Measurements from ENCODE around the gene SIPA1L2.

SIPA1L2 gene

DNA sequence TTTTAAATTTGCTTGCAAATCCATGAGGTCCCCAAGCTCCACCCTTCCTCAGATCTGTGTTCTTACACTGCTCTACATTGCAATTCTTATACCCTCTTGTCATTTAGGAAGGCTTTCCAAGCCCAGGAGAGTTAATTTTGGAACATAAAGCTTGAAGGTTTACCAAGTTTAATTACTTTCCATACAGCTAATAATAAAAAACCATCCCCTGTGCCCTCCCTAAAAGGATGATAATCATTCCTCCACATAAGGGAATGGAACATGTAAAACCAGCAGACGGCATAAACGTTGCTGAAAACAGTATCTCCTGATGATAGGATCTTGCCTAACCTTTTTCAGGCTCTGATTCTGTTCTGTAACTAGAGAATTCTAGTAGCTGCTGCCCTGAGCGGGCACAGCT is 23.9 kb upstream of the SIPA1L2 start:
- Histone ChIP-seq H2AFZ (ENCODE audit: low read depth, low read length, severe bottlenecking) (no peak overlapping the region), H3K9me2 (replicated peaks; ENCODE audit: insufficient read depth, low read length) (no peaks in the 10 kb centered on the region), H3K27me3 (ENCODE audit: low read length) (no peaks in the 10 kb centered on the region), H3K9ac (ENCODE audit: low read length) (no peak overlapping the region), H3K27ac (ENCODE audit: low read depth, low read length) (no peak overlapping the region), H3K4me3 (ENCODE audit: insufficient read depth, low read length, poor library complexity, severe bottlenecking) (no peak overlapping the region), H3K79me2 (ENCODE audit: insufficient read depth, low read length) (no peaks in the 10 kb centered on the region), H3K36me3 (ENCODE audit: low read length) (no peaks in the 10 kb centered on the region), H3F3A (ENCODE audit: insufficient read depth) (no peaks in the 10 kb centered on the region), H3K9me3 (ENCODE audit: insufficient read depth, low read length) (no peaks in the 10 kb centered on the region), H3K4me2 (ENCODE audit: low read depth, low read length, poor library complexity, severe bottlenecking) (no peak overlapping the region), H4K20me1 (ENCODE audit: low read depth, low read length) (no peaks in the 10 kb centered on the region)
- no peak for TF ChIP-seq CTCF (IDR thresholded peaks at IDR 0.05; ENCODE audit: insufficient read depth, low read length, poor library complexity, severe bottlenecking)
- no peak for TF ChIP-seq EZH2phosphoT487 (conservative IDR thresholded peaks at IDR 0.05; ENCODE audit: low read length)

DNA sequence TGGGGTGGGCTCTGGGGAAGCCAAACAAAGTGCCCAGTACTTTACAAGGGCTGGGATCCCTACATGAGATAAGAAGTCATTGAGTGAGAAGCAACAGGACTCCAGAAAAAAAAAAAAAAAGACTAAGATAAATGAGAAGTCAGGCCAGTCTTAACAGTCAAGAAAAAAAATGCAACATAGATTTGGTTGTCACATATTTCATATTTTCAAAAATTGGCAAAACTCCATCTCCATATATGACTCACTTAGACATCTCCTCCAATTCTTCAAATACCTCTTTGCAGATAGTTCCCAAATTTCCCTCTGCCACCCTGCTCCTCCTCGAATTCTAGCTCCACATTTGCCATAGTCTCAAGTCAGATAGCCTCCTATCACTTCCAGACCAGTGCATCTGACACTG is 20.9 kb upstream of the SIPA1L2 start:
- Histone ChIP-seq H4K20me1 (ENCODE audit: low read depth, low read length) (no peaks in the 10 kb centered on the region), H3K79me2 (ENCODE audit: insufficient read depth, low read length) (no peaks in the 10 kb centered on the region), H3K9ac (ENCODE audit: low read length) (no peak overlapping the region), H3F3A (ENCODE audit: insufficient read depth) (no peaks in the 10 kb centered on the region), H3K27ac (ENCODE audit: low read depth, low read length) (no peak overlapping the region), H3K9me3 (ENCODE audit: insufficient read depth, low read length) (no peaks in the 10 kb centered on the region), H3K4me2 (ENCODE audit: low read depth, low read length, poor library complexity, severe bottlenecking) (no peak overlapping the region), H3K9me2 (replicated peaks; ENCODE audit: insufficient read depth, low read length) (no peaks in the 10 kb centered on the region), H3K27me3 (ENCODE audit: low read length) (no peaks in the 10 kb centered on the region), H3K36me3 (ENCODE audit: low read length) (no peaks in the 10 kb centered on the region), H2AFZ (ENCODE audit: low read depth, low read length, severe bottlenecking) (no peak overlapping the region), H3K4me3 (ENCODE audit: insufficient read depth, low read length, poor library complexity, severe bottlenecking) (no peak overlapping the region)
- no peak for TF ChIP-seq EZH2phosphoT487 (conservative IDR thresholded peaks at IDR 0.05; ENCODE audit: low read length)
- no peak for TF ChIP-seq CTCF (IDR thresholded peaks at IDR 0.05; ENCODE audit: insufficient read depth, low read length, poor library complexity, severe bottlenecking)

DNA sequence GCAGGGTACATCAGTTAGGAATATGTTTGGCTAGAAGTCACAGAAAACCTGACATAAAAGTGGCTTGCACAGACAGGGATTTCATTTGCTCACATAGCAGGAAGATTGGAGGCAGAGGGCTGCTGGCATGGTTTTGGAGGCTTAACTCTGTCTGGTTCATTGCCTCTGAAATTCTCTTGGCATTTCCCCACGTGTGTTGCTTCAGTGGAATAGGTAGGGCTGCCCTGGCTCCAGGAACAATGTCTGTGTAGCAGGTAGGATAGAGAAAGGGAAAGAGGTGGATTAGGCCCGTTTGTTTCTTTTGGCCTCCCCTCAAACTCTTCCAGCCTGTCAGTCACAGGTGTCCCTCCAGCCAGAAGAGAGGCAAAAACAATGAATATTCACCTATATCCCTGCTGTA is 20.5 kb upstream of the SIPA1L2 start:
- Histone ChIP-seq H3K27ac (ENCODE audit: low read depth, low read length) (no peak overlapping the region), H3K9me2 (replicated peaks; ENCODE audit: insufficient read depth, low read length) (no peaks in the 10 kb centered on the region), H3K9ac (ENCODE audit: low read length) (no peak overlapping the region), H3K27me3 (ENCODE audit: low read length) (no peaks in the 10 kb centered on the region), H4K20me1 (ENCODE audit: low read depth, low read length) (no peaks in the 10 kb centered on the region), H2AFZ (ENCODE audit: low read depth, low read length, severe bottlenecking) (no peak overlapping the region), H3K4me3 (ENCODE audit: insufficient read depth, low read length, poor library complexity, severe bottlenecking) (no peak overlapping the region), H3K9me3 (ENCODE audit: insufficient read depth, low read length) (no peaks in the 10 kb centered on the region), H3K36me3 (ENCODE audit: low read length) (no peaks in the 10 kb centered on the region), H3K79me2 (ENCODE audit: insufficient read depth, low read length) (no peaks in the 10 kb centered on the region), H3F3A (ENCODE audit: insufficient read depth) (no peaks in the 10 kb centered on the region), H3K4me2 (ENCODE audit: low read depth, low read length, poor library complexity, severe bottlenecking) (no peak overlapping the region)
- TF ChIP-seq CTCF (IDR thresholded peaks at IDR 0.05; ENCODE audit: insufficient read depth, low read length, poor library complexity, severe bottlenecking) (no peak), EZH2phosphoT487 (conservative IDR thresholded peaks at IDR 0.05; ENCODE audit: low read length) (no peak)

- Histone ChIP-seq H3K27me3 (ENCODE audit: low read length) (no peaks in the 10 kb centered on the region), H3K9ac (ENCODE audit: low read length) (no peak overlapping the region), H3K36me3 (ENCODE audit: low read length) (no peaks in the 10 kb centered on the region), H3K4me2 (ENCODE audit: low read depth, low read length, poor library complexity, severe bottlenecking) (no peak overlapping the region), H3K27ac (ENCODE audit: low read depth, low read length) (no peak overlapping the region), H3K4me3 (ENCODE audit: insufficient read depth, low read length, poor library complexity, severe bottlenecking) (no peak overlapping the region), H3F3A (ENCODE audit: insufficient read depth) (no peaks in the 10 kb centered on the region), H3K9me2 (replicated peaks; ENCODE audit: insufficient read depth, low read length) (no peaks in the 10 kb centered on the region), H2AFZ (ENCODE audit: low read depth, low read length, severe bottlenecking) (no peak overlapping the region), H3K9me3 (ENCODE audit: insufficient read depth, low read length) (no peaks in the 10 kb centered on the region), H3K79me2 (ENCODE audit: insufficient read depth, low read length) (no peaks in the 10 kb centered on the region), H4K20me1 (ENCODE audit: low read depth, low read length) (no peaks in the 10 kb centered on the region)
- TF ChIP-seq CTCF (IDR thresholded peaks at IDR 0.05; ENCODE audit: insufficient read depth, low read length, poor library complexity, severe bottlenecking) = no peak
- TF ChIP-seq EZH2phosphoT487 (conservative IDR thresholded peaks at IDR 0.05; ENCODE audit: low read length) = no peak
Observed at GRCh38 chr1:232648316-232648715, 18.4 kb upstream of the SIPA1L2 start.

Measured in SU-DHL-6 (cell line).